ENCODE data around the gene MAN1C1.

The MAN1C1 gene

DNA sequence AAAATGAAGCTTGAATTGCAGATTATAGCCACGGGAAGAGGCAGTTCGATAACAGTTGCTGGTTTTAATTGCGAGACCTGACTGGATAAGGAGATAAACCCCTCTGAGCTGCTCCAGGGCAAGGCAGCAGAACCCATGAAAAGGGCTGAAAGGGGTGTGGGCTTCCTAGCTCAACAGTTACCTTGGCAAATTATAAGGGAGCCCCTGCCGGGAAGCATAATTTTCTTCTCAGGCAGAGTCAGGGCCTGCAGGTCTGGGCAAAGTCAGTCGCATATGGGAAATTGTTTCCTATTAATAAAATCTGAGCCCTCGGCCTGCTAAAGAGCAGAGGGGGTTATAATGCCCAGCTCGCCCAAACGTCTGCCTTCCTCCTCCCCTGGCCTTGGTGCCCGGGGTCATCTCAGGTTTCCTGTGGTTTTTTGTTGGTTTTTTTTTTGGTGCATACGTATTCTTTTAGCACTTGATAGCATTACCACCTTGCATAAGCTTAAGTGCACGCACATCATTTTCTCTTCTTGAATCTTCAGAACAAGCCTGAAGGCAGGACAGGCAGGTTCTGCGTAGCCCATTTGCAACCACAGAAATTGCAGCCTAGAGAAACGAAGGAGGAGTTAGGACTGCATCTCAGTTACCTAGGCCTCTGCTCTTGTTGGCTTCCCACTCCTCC lies 149.5 kb downstream of the MAN1C1 start:
- DNase-seq, result no peak

- DNase-seq, result no peak
Measured at GRCh38 chr1:25766721-25767436, 150.3 kb downstream of the MAN1C1 start.

GRCh38 chr1:25767437-25767770 lies 150.8 kb downstream of the MAN1C1 start:
- DNase-seq, result no peak

DNA sequence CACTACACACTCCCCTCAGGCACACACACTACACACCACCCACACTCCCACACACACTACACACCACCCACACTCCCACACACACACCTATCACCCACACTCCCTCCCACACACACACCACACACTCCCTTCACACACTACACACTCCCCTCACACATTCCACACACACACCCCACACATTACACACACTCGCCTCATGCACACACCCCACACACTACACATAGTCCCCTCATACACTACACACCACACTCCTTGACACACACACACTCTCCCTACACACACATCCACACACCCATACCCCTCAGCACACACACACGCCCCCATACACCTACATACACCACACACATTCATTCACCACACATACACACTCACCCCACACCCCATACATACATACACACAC lies 152.4 kb downstream of the MAN1C1 start:
- DNase-seq, result no peak

GRCh38 chr1:25769625-25770383 lies 153.2 kb downstream of the MAN1C1 start:
- no peak for DNase-seq

DNA sequence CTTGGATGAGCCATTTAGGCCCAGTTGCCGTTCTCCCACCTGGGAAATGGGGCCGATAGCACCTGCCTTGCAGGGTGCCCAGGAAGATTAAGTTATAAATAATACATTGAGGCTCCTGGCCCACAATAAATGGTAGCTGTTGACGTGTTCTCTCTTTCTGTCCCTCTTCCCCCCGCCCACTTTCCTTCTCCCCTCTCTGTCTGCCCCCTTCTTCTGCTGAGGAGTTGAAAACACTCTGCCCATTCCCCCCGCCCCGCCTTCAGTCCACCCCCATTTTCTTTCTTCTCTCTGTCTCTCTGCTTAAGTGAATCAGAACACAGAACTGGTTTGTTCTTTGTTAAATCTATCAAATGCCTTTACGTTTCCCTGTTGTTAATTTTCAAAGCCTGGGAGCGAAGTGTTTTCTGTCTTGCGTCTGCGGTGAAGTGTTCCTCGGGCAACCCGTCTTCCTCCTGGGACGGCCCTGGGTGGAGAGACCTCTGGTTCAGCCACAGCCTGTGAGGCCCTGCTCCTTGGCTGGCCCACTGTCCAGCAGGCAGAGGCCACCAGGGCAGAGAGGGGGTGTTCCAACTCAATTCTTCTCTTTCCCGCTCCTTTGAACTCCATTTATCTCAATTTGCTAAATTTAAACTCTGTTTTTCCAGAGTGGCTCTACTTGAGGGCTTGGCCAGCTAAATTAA lies 154.1 kb downstream of the MAN1C1 start:
- DNase-seq, result no peak

DNA sequence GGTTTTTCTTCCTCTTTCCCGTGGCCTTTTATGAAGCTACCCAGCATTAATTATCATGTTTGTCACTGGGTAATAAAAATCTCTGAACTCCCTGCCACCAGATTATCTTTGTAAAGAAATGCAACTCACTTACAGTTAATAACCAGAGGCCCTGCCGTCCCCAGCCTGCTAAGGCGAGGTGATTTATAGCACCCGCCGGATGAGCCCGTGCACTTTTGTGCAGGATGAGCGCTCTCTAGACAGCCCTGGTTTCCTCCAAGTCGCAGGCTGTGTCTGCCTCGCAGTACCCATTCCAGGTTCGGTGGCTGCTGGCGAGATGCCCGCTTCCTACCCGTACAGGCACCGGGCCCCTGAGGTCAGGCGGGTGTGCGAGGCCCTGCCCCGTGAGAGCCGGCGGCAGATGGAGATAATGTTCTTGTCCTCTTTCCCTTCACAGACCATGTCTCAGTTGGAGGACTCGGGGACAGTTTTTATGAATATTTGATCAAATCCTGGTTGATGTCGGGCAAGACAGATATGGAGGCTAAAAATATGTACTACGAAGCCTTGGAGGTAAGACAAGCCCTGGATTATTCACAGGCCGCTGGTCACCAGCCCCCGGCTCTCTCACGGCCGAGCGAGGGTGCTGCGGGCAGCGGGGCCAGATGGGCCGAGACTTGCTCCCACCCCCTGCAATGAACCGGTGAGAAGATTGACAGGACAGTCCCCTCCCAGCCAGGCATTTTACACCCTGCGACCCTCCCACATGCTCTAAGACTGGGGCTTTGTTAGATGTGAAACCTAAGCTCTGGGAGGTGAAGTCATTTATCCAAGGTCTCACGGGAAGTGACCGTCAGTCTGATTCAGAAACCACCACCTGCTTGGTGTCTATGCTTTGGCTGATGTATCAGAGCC lies 154.9 kb downstream of the MAN1C1 start:
- DNase-seq, result peak; percentile 10

DNA sequence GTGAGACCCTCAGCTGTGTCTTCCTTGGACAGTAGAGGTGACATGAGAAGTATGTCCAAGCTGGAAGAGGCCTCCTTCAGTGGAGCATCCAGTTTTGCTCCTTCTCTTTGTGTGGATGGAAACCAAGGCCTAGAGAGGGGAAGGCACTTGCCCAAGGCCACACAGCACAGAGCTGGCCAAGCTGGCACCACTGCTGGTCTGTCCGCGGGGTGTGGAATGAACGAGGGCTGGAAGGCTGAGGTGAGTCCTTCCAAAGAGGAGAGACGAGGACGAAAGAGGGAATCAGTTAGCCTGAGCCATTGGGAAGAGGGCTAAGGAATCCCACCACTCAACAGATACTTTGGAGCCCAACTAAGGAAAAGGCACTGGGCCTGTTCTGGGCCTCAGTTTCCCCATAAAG lies 155.6 kb downstream of the MAN1C1 start:
- no peak for DNase-seq

- no peak for DNase-seq
Measured at GRCh38 chr1:25772692-25773245, 156.2 kb downstream of the MAN1C1 start.

GRCh38 chr1:25773441-25774125 lies 157.0 kb downstream of the MAN1C1 start:
- no peak for DNase-seq

GRCh38 chr1:25774206-25774803 lies 157.7 kb downstream of the MAN1C1 start:
- no peak for DNase-seq

DNA sequence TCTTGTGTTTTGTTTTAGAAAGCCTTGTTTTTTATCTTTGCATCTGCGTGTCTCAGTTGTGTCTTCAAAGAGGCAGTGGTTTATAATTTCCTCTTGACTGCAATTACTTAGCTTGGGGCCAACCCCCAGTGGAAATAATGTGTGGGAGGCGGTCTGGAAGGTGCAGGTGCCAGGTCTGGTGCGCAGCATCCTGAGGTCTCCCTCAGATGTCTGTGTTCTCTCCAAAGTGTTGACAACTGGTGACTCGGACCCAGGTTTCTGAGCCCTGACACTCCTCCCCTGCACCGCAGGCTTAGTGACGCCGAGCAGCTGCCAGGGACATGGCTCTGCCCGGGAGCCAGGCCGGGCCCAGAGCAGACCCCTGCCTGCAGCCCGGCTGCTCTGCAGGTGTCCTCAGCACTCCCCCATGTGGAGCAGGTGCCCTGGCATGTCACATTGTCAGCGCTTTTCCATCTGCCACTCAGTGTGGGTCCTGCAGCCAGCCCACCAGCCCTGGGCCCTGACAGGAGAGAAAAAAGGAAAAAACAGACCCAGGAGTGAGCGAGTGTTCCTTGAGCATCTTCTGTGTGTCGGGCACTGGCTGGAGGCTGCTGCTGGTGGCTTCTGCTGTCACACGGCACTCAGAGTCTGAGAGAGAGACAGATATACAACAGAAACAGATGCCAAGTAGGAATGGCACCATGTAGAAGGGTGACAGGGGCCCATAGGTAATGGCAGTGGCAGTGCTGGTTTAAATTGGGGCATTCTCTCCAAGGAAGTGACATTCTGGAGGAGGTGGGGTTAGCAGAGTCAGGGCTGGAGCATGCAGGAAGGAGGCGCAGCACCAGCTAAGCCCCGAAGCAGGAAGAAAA lies 158.6 kb downstream of the MAN1C1 start:
- peak; percentile 81 for DNase-seq

DNA sequence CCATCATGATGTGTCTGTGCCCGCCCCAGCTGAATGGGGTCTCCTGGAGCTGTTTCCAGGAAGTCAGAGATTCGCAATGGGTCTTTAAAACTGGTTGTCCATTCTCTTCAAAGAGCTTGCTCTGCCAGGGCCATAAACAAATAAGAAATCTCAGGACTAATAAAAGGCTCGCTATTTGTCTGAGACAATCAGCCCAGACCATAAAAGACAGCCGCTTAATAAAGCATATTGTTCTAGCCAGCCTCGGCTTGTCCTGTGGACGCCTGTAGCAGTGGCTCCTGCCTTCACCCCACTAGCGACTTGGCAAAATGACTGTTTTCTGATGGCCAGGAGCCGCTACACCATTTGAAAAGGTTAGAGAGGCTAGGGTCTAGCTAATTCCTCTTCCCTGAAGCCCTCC lies 162.8 kb downstream of the MAN1C1 start:
- no peak for DNase-seq

DNA sequence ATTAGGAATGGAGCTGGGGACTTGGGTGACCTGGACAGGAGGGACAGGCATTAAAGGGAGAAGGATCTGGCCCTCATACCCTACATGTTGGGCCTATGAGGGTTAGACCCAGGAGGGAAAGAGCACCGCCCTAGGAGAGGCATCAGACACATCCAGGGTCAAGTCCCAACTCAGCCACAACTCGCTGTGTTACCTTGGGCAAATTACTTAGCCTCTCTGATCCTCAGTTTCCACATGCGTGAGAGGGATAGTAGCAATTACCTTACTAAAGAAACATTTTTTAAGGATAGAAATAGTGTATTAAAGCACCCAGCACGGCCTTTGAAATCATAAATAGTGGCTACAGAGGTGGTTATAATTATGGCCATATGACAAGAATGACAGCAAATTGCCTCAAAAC lies 163.3 kb downstream of the MAN1C1 start:
- DNase-seq, result no peak

- no peak for DNase-seq
Measured at GRCh38 chr1:25780318-25781129, 163.9 kb downstream of the MAN1C1 start.

DNA sequence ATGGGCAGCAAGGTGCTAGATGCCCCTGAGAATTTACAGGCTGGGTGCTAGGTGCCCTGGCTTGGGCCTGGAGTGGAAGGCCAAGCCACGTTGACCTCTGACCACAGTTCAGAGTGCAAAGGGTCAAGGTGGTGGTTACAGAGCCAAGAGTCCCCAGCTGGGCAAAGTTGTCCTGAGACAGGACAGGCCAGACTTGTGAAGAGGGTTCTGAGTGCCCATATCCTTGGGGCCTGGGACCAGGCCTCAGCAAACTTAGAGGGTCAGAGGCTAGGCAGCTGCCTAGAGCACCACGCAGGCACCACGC lies 164.5 kb downstream of the MAN1C1 start:
- DNase-seq, result no peak

DNA sequence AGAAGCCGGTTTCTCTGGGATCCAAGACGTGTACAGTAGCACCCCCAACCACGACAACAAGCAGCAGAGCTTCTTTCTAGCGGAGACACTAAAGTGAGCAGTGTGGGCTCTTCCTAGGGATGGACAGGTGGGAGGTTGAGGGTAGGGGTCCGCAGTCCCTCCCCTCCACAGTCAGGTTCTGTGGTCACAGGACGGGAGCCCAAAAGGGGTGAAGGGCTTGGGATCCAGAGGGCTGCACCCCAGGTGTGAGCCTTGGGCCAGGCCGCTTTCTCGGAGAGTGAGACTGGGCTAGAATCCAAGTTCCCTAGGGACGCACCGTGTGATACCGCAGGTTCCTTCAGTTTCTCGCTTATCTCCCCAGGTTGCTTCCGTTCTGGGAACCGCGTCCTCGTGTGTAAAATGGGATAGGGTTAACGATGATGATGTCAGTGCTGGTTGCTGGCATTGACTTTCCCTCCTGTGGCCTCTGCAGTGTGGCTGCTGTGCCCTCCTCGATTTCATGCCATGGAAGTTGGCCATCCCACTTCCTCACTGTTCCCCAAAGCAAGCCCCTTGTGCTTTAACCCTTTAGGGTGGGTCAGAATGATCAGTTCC lies 166.1 kb downstream of the MAN1C1 start:
- DNase-seq, result no peak

DNA sequence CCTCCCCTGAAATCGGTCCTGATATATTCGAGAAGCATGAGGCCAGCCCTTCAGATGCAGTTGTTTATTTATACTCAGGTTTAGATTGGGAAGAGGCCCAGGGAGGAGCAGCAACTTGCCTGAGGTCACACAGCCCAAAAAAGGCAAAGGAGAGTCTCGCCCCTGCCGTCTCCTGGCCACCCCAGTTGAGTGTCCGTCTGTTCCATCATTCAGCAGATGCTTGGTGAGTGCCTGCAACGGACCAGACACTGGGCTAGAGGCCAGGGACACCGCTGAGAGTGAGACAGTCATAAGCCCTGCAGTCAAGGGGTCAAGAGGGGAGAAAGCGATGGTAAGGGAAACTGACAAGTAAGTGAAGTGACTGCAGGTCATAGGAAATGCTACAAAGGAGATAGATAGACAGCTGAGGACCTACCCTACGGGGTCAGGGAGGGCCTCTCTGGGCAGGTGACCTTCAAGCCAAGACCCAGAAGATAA lies 168.0 kb downstream of the MAN1C1 start:
- DNase-seq, result no peak

Data from CD4-positive, alpha-beta T cell treated with Interferon gamma for 1 hour (primary cell).